ENCODE measurements around the gene TTC39C.

- TF ChIP-seq CTCF (IDR thresholded peaks at IDR 0.05) (no peak), POLR2AphosphoS5 (IDR thresholded peaks at IDR 0.05) (no peak)
Observed at GRCh38 chr18:23969664-23970063, 44.9 kb upstream of the TTC39C start.
